OCI-LY1 (cell line): Measurements from ENCODE around the gene ZNF570.

Source experiments
- H2AFZ ChIP-seq: fragments of 200-600 bp; sonication (generic), shearing (Covaris generic); 2 replicates; pipeline ENCODE4 v1.6.0; 2014; ENCODE audit warnings: antibody characterized with exemption, mild to moderate bottlenecking, low read length
- H3F3A ChIP-seq: fragments of 200-600 bp; sonication (generic), shearing (Covaris generic); 2 replicates; pipeline ENCODE4 v1.6.0; 2014; ENCODE audit warnings: mild to moderate bottlenecking, antibody characterized with exemption, low read length, moderate library complexity; ENCODE audit not compliant: insufficient read depth
- H3K27ac ChIP-seq: fragments of 200-600 bp; sonication (generic); 2 replicates; pipeline ENCODE4 v1.5.1; 2014; ENCODE audit warnings: low read length, mixed run types, mild to moderate bottlenecking, low read depth; ENCODE audit not compliant: poor library complexity, severe bottlenecking
- H3K27me3 ChIP-seq: fragments of 200-600 bp; sonication (generic); 2 replicates; pipeline ENCODE4 v1.6.0; 2014; ENCODE audit warnings: antibody characterized with exemption, mild to moderate bottlenecking, low read length, moderate library complexity; ENCODE audit not compliant: insufficient read depth
- H3K36me3 ChIP-seq: fragments of 200-600 bp; sonication (generic); 2 replicates; pipeline ENCODE4 v1.6.1; 2014; ENCODE audit warnings: mild to moderate bottlenecking, antibody characterized with exemption, low read length, moderate library complexity, mixed read lengths; ENCODE audit not compliant: insufficient read depth
- H3K4me1 ChIP-seq: fragments of 200-600 bp; sonication (generic); 2 replicates; pipeline ENCODE4 v1.5.1; 2014; ENCODE audit warnings: mild to moderate bottlenecking, low read length, moderate library complexity; ENCODE audit not compliant: insufficient read depth, severe bottlenecking
- H3K4me2 ChIP-seq: fragments of 200-600 bp; sonication (generic), shearing (Covaris generic); 2 replicates; pipeline ENCODE4 v1.6.1; 2014; ENCODE audit warnings: low read length
- H3K4me3 ChIP-seq: fragments of 200-600 bp; sonication (generic); 2 replicates; pipeline ENCODE4 v1.5.1; 2014; ENCODE audit warnings: low read length, low read depth, mild to moderate bottlenecking, mixed read lengths; ENCODE audit not compliant: poor library complexity, severe bottlenecking
- H3K79me2 ChIP-seq: fragments of 200-600 bp; shearing (Covaris generic); 2 replicates; pipeline ENCODE4 v1.6.1; 2016; ENCODE audit warnings: mixed run types, low read length, mixed read lengths; ENCODE audit not compliant: insufficient read depth
- H3K9ac ChIP-seq: fragments of 200-600 bp; sonication (generic), shearing (Covaris generic); 2 replicates; pipeline ENCODE4 v1.6.1; 2014; ENCODE audit warnings: mild to moderate bottlenecking, low read length, mixed read lengths
- H3K9me2 ChIP-seq: fragments of 200-600 bp; sonication (generic), shearing (Covaris generic); 2 replicates; pipeline ENCODE4 v1.6.1; 2014; ENCODE audit warnings: low read depth, mild to moderate bottlenecking, low read length, mixed read lengths
- H3K9me3 ChIP-seq: fragments of 200-600 bp; shearing (Covaris generic); 2 replicates; pipeline ENCODE4 v1.6.1; 2014; ENCODE audit warnings: low read length, mixed read lengths
- H4K20me1 ChIP-seq: fragments of 200-600 bp; sonication (generic), shearing (Covaris generic); 2 replicates; pipeline ENCODE4 v1.6.0; 2016; ENCODE audit warnings: mild to moderate bottlenecking, low read length; ENCODE audit not compliant: insufficient read depth
- CTCF ChIP-seq: fragments of 200-600 bp; sonication (generic), shearing (Covaris generic); IDR thresholded peaks from 2 replicates; pipeline ENCODE4 v1.5.1; 2017; ENCODE audit warnings: mild to moderate bottlenecking, antibody characterized with exemption, low read length, moderate library complexity, mixed read lengths
- EZH2 ChIP-seq: fragments of 200-600 bp; sonication (generic), shearing (Covaris generic); IDR thresholded peaks from 2 replicates; pipeline ENCODE4 v1.8.0; 2017; ENCODE audit warnings: borderline replicate concordance, mixed run types, mild to moderate bottlenecking, antibody characterized with exemption, low read length, moderate library complexity, mixed read lengths

Gene ZNF570

DNA sequence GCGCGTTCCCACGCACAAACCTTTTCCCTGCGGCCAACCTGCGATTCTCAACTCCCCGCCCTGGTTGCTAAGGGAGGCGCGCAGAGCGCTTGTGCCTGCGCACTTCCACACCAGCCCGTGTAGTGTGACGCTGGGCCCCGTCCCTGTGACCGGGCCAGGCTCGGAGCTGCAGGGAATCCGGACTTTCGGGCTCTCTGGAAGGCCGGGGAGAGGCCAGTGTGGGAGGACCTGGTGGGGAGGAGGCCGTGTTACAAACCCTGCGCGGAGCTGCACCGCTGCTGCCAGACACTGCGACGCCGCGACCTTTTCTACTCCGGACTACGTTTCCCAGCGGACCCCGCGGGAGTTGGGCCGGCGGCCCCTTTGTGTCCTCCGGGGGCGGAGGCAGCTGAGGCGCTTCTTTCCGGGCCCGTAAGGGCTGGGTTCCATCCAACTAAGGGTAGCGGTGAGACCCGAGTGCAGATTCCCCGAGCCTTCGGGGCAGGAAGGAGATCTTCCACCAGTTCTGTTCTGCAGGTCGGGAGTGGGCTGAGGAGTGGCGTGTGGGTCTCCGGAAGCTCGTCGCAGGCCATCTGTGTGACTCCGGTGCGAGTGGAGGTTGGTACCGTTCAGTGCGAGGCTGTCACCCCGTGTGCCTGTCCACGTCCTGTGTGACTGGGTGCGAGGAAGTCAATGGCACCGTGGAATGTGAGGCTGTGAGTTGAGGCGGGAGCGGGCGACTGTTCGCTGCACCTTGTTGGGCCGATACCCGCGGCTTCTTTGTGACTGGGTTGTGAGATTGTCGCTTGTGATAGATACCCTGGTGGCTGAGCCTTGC is at the start of gene ZNF570:
ZNF570 (plus strand) TSS at position 396 of the 817 bp plus-strand sequence. CDS start 999 bp downstream, outside the sequence.
- Histone ChIP-seq H3K4me3 (peak within 1 kb of the TSS; percentile 79), H3K4me1 (peaks cover 14% of the 10 kb centered on the region), H3K27ac (no peak within 1 kb of the TSS), H3K4me2 (peak within 1 kb of the TSS; percentile 73), H3K9me2 (no peaks in the 10 kb centered on the region), H3K27me3 (no peaks in the 10 kb centered on the region), H3K36me3 (peaks cover 31% of the 10 kb centered on the region), H3K9me3 (peaks cover 13% of the 10 kb centered on the region), H4K20me1 (no peaks in the 10 kb centered on the region), H2AFZ (peak within 1 kb of the TSS; percentile 68; the same call in 1 of the 2 replicates), H3K79me2 (0 out of 2 replicates have a peak, but pooled peaks cover 6% of the 10 kb centered on the region), H3K9ac (peak within 1 kb of the TSS; percentile 75), H3F3A (no peaks in the 10 kb centered on the region)
- TF ChIP-seq EZH2 (no peak), CTCF (no peak)

GRCh38 chr19:37452500-37453245 is 16.5 kb upstream of the ZNF570 start:
- no peaks in the 10 kb centered on the region for H3K27me3 ChIP-seq
- no peaks in the 10 kb centered on the region for H3K4me1 ChIP-seq
- no peak overlapping the region for H3K9ac ChIP-seq
- no peaks in the 10 kb centered on the region for H3K9me2 ChIP-seq
- H3K9me3 ChIP-seq = peaks cover 57% of the 10 kb centered on the region
- H4K20me1 ChIP-seq = no peaks in the 10 kb centered on the region
- no peak for TF ChIP-seq CTCF
- TF ChIP-seq EZH2 = no peak
- H3K36me3 ChIP-seq = peaks cover 31% of the 10 kb centered on the region
- no peak overlapping the region for H2AFZ ChIP-seq
- H3F3A ChIP-seq = no peaks in the 10 kb centered on the region
- no peaks in the 10 kb centered on the region for H3K79me2 ChIP-seq
- H3K4me3 ChIP-seq = no peak overlapping the region
- no peak overlapping the region for H3K4me2 ChIP-seq
- no peak overlapping the region for H3K27ac ChIP-seq

- H3K27ac ChIP-seq = peak overlapping the region; percentile 83
- TF ChIP-seq EZH2 (no peak), CTCF (no peak)
- peaks cover 14% of the 10 kb centered on the region for H3K4me1 ChIP-seq
- no peaks in the 10 kb centered on the region for H4K20me1 ChIP-seq
- peak overlapping the region; percentile 83 for H3K9ac ChIP-seq
- H3F3A ChIP-seq = no peaks in the 10 kb centered on the region
- H3K4me3 ChIP-seq = peak overlapping the region; percentile 72
- 0 out of 2 replicates have a peak, but pooled peaks cover 6% of the 10 kb centered on the region for H3K79me2 ChIP-seq
- no peaks in the 10 kb centered on the region for H3K9me2 ChIP-seq
- peak overlapping the region; percentile 90 for H3K4me2 ChIP-seq
- no peak overlapping the region for H2AFZ ChIP-seq
- H3K36me3 ChIP-seq = peaks cover 48% of the 10 kb centered on the region
- no peaks in the 10 kb centered on the region for H3K27me3 ChIP-seq
- peaks cover 17% of the 10 kb centered on the region for H3K9me3 ChIP-seq
Measured at GRCh38 chr19:37466277-37466797, 2.8 kb upstream of the ZNF570 start.
